Mesodermal cell (in vitro differentiated cells): ENCODE results near the gene STEAP3.
"Not testable (repeated sequence)": the region's sequence is repeated elsewhere in the genome, so short reads cannot be mapped to it uniquely, and the experiment has no call there.

Experiments used
- H3K27ac ChIP-seq: 2 replicates; pipeline ENCODE4 v1.7.0; 2013; ENCODE audit warnings: mild to moderate bottlenecking, low read depth, low read length, moderate library complexity; ENCODE audit not compliant: severe bottlenecking
- H3K36me3 ChIP-seq: 2 replicates; pipeline ENCODE4 v1.7.1; 2013; ENCODE audit warnings: mild to moderate bottlenecking, low read length, moderate library complexity; ENCODE audit not compliant: control insufficient read depth, insufficient read depth
- H3K4me1 ChIP-seq: one replicate; pipeline ENCODE4 v1.7.1; 2013; ENCODE audit warnings: mild to moderate bottlenecking, low read length; ENCODE audit not compliant: insufficient read depth, control insufficient read depth, poor library complexity, severe bottlenecking
- H3K4me3 ChIP-seq: 2 replicates; pipeline ENCODE4 v1.7.0; 2013; ENCODE audit warnings: low read length, control low read depth, mild to moderate bottlenecking; ENCODE audit not compliant: insufficient read depth, poor library complexity, severe bottlenecking; ENCODE audit errors: extremely low read depth
- H3K9me3 ChIP-seq: 2 replicates; pipeline ENCODE4 v1.7.1; 2013; ENCODE audit warnings: mild to moderate bottlenecking, low read length, moderate library complexity; ENCODE audit not compliant: control insufficient read depth
- WGBS, 2 experiments: methylation state at CpG; one replicate each; pipeline ENCODE4 v1.1.5; 2013; ENCODE audit warnings: missing lambda C conversion rate in 2 of 2; ENCODE audit not compliant: insufficient coverage in 2 of 2; 5-methylcytosine and 5-hydroxymethylcytosine counted together

Gene STEAP3

GRCh38 chr2:119265693-119266066 lies 42.0 kb downstream of the STEAP3 start:
- Histone ChIP-seq H3K4me1 (no peaks in the 10 kb centered on the region), H3K4me3 (no peak overlapping the region), H3K9me3 (no peaks in the 10 kb centered on the region), H3K36me3 (no peaks in the 10 kb centered on the region), H3K27ac (no peak overlapping the region)
- 74 to 81% methylated on average over 3 to 6 of the region's 6 CpGs for WGBS, 2 experiments

GRCh38 chr2:119266091-119266589 lies 42.5 kb downstream of the STEAP3 start:
- Histone ChIP-seq H3K4me3 (no peak overlapping the region), H3K27ac (no peak overlapping the region), H3K4me1 (no peaks in the 10 kb centered on the region), H3K36me3 (no peaks in the 10 kb centered on the region), H3K9me3 (no peaks in the 10 kb centered on the region)
- WGBS, 2 experiments, result 93 to 95% methylated on average over 5 to 7 of the region's 8 CpGs

- Histone ChIP-seq H3K9me3 (no peaks in the 10 kb centered on the region), H3K4me1 (no peaks in the 10 kb centered on the region), H3K27ac (no peak overlapping the region), H3K36me3 (no peaks in the 10 kb centered on the region), H3K4me3 (no peak overlapping the region)
Observed at GRCh38 chr2:119267604-119268003, 44.0 kb downstream of the STEAP3 start.

- Histone ChIP-seq H3K36me3 (no peaks in the 10 kb centered on the region), H3K9me3 (no peaks in the 10 kb centered on the region), H3K4me1 (no peaks in the 10 kb centered on the region), H3K4me3 (no peak overlapping the region), H3K27ac (no peak overlapping the region)
- 67 to 77% methylated on average over 4 to 7 of the region's 8 CpGs for WGBS, 2 experiments
Observed at GRCh38 chr2:119276864-119277263, 53.2 kb downstream of the STEAP3 start.

DNA sequence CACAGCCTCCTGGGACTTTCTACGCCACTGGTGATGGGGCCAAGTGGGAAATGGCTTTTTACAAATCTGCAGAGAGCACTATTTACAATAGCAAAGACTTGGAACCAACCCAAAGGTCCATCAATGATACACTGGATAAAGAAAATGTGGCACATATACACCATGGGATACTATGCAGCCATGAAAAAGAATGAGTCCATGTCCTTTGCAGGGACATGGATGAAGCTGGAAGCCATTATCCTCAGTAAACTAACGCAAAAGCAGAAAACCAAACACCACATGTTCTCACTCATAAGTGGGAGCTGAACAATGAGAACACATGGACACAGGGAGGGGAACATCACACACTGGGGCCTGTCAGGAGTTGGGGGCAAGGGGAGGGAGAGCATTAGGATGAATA lies 54.8 kb downstream of the STEAP3 start:
- not testable (repeated sequence) for H3K27ac ChIP-seq, H3K9me3 ChIP-seq, H3K4me3 ChIP-seq, H3K4me1 ChIP-seq, H3K36me3 ChIP-seq
- WGBS, 2 experiments, result no CpG with 5 or more reads among the region's 2 CpGs

- no peaks in the 10 kb centered on the region for H3K9me3 ChIP-seq
- no peaks in the 10 kb centered on the region for H3K4me1 ChIP-seq
- H3K27ac ChIP-seq, result no peak overlapping the region
- 86 to 92% methylated on average over 1 to 2 of the region's 6 CpGs for WGBS, 2 experiments
- no peak overlapping the region for H3K4me3 ChIP-seq
- H3K36me3 ChIP-seq, result no peaks in the 10 kb centered on the region
Observed at GRCh38 chr2:119278946-119279345, 55.3 kb downstream of the STEAP3 start.

DNA sequence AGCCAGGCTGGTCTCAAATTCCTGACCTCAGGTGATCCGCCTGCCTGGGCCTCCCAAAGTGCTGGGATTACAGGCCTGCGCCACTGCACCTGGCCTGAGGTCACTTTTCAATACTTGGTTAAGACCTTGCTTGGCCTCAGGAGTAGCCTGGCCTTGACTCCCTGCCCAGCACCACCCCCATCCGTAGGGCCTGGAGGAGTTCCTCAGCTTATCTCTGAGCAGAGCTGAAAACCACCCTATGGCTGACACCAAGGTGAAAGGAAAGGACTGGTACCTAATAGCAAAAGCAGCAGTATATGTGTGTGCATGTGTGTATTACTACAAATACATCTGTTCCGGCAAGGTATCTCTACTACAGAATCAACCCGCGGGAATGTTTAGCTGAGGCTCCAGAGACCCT lies 56.0 kb downstream of the STEAP3 start:
- no peaks in the 10 kb centered on the region for H3K9me3 ChIP-seq
- no peak overlapping the region for H3K27ac ChIP-seq
- no peaks in the 10 kb centered on the region for H3K36me3 ChIP-seq
- H3K4me1 ChIP-seq, result no peaks in the 10 kb centered on the region
- 82 to 91% methylated on average over 2 to 5 of the region's 6 CpGs for WGBS, 2 experiments
- no peak overlapping the region for H3K4me3 ChIP-seq

DNA sequence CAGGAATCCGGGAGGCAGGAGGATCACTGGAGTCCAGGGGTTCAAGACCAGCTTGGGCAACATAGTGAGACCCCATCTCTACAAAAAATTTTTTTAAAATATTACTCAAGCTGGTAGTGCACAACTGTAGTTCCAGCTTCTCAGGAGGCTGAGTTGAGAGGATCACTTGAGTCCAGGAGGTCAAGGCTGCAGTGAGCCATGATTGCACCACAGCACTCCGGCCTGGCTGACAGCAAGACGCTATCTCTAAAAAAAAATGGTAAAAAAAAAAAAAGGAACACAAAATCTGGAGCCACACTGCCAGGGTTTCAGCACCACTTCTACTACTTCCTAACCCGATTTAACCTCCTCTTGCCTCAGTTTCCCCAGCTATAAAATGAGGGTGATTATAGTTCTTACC lies 57.0 kb downstream of the STEAP3 start:
- Histone ChIP-seq H3K27ac (no peak overlapping the region), H3K9me3 (no peaks in the 10 kb centered on the region), H3K4me3 (no peak overlapping the region), H3K36me3 (no peaks in the 10 kb centered on the region), H3K4me1 (no peaks in the 10 kb centered on the region)
- 57% methylated on average over 1 of the region's 4 CpGs; no CpG with 5 or more reads in 1 of the 2 experiments for WGBS, 2 experiments

DNA sequence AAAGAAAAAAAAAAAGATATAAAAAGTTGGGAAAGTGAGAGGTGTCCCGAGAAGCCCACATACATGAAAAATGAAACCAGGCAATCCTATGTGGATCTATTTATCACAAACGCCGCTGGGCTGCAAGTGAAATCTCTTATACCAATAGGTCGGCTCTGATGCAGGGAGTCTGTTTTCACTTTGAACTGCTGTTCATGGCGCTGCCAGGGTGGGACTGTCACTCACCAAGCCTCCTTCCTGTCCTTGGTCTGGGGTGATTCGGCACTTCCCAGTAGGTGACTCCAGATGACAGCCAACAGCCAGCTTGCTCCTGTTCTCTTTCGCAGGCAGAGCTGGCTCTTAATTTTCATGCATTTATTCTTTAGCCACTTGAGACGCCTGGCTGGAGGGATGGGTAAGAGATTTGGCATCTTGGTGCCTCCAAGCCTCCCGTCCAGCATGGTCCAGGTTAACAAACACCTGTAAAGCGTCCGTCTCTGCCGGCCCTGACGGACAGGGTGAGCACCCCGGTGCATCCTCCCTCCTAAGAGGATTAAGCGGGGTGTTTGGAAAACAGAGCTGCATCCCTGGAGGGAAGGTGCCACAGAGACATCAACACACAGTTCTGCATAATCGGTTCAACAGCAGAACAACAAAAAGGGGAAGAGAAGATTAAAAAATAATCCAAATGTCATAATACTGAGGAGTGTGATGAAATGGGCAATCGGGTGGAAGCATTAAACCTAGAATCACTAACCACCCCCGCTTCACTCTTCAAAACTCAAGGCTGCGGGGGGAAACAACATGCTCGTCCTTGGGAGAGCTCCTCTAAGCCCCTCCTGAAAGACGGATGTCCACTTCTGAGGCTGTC lies 58.7 kb downstream of the STEAP3 start:
- Histone ChIP-seq H3K36me3 (no peaks in the 10 kb centered on the region), H3K27ac (no peak overlapping the region), H3K9me3 (no peaks in the 10 kb centered on the region), H3K4me3 (no peak overlapping the region), H3K4me1 (no peaks in the 10 kb centered on the region)
- WGBS, 2 experiments, result 84 to 89% methylated on average over 14 of the region's 21 CpGs

DNA sequence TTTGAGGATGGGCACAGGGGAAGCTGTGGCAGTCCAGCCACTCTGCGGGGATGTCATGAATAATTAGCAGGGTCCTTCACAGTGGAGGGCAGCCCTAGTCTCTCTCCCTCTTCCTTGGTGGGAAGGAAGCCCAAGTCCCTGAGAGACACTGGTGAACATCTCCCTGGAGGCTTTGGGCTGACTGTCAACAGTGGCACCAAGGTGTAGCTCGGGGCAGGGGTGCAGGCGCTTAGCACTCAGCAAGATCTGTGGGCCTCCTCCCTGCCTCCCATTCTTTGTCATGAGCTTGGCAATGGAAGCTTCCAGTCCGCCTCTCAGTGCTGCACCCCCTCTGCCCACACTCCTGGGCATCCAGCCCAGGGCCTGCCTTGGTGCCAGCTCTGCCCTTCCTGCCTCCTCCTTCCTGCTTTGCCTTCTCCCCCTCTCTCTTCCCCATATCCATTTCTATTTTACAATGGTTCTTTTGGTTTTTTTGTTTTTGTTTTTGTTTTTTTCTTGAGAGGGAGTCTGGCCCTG lies 59.4 kb downstream of the STEAP3 start:
- no peaks in the 10 kb centered on the region for H3K4me1 ChIP-seq
- H3K4me3 ChIP-seq, result no peak overlapping the region
- WGBS, 2 experiments, result 88 to 93% methylated on average over 4 of the region's 4 CpGs
- no peaks in the 10 kb centered on the region for H3K36me3 ChIP-seq
- H3K9me3 ChIP-seq, result no peaks in the 10 kb centered on the region
- H3K27ac ChIP-seq, result no peak overlapping the region

DNA sequence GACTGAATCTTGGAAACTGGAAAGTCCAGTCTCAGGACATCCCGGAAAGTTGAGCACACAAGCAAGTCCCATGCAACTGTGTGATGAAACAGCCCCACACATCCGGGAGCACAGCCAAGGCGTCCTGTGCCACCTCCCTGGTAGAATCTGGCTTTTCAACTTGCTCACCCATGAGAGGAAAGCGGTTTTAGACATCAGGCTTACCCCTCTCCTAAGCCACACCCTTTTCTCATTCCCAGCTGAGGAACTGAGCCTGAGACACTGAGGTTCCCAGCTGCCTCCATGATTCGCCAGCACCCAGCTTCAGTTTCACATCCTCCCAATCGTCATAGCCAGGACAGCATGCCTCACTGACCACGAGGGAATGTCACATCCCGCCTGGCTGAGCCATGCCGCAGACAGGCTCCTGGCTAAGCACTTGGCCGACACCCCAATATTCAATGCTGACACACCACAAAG lies 60.3 kb downstream of the STEAP3 start:
- Histone ChIP-seq H3K9me3 (no peaks in the 10 kb centered on the region), H3K36me3 (no peaks in the 10 kb centered on the region), H3K4me3 (no peak overlapping the region), H3K4me1 (no peaks in the 10 kb centered on the region), H3K27ac (no peak overlapping the region)
- 87 to 93% methylated on average over 7 to 9 of the region's 10 CpGs for WGBS, 2 experiments
